Right atrium auricular region (tissue), 2 donors: ENCODE measurements around the gene CDH2. TPM values are rescaled to one million over a fixed set of nuclear protein-coding genes. Genes with fewer than 3 reads are reported as not detected.
A peak's percentile ranks its signal among the peaks of the same experiment; 100 is the strongest.

ENCODE experiments used
- DNase-seq: peaks from one replicate; pipeline ENCODE4 v3.0.0-alpha.2; 2019; ENCODE audit warnings: low spot score
- H3K27ac ChIP-seq, 2 donors: fragments of 200-600 bp; sonication (generic); 1 replicate in 1 of 2; 2 replicates in 1 of 2; pipeline ENCODE4 v1.5.1; 2016 to 2019
- H3K27me3 ChIP-seq, 2 donors: fragments of 200-600 bp; sonication (generic); one replicate each; pipeline versions ENCODE4 v1.5.1 to v1.6.0; 2017 to 2019
- H3K36me3 ChIP-seq: fragments of 200-600 bp; sonication (generic); one replicate; pipeline ENCODE4 v1.5.1; 2016
- H3K4me1 ChIP-seq, 2 donors: fragments of 200-600 bp; sonication (generic); one replicate each; pipeline versions ENCODE4 v1.5.1 to v1.6.0; 2017 to 2019
- H3K4me3 ChIP-seq, 2 donors: fragments of 200-600 bp; sonication (generic); 1 replicate in 1 of 2; 2 replicates in 1 of 2; pipeline ENCODE4 v1.5.1; 2017 to 2019; ENCODE audit warnings: mild to moderate bottlenecking in 1 of 2, moderate library complexity in 1 of 2
- H3K9me3 ChIP-seq, 2 donors: fragments of 200-600 bp; sonication (generic); one replicate each; pipeline ENCODE4 v1.5.1; 2019
- CTCF ChIP-seq, 2 donors: fragments of 200-600 bp; sonication (generic); IDR thresholded peaks; one replicate each; pipeline ENCODE4 v1.5.1; 2019; ENCODE audit warnings: antibody characterized with exemption in 2 of 2
- total RNA-seq, 2 donors: library from RNA; depleted of rRNA; stranded (reverse); fragments of >200 nt; gene quantifications; one replicate each; pipeline ENCODE4 v1.1.0, GENCODE V29; 2016

Gene CDH2
- total RNA-seq, 2 donors from 2014 or later, result 205 to 269 TPM

GRCh38 chr18:28043631-28044030 is 133.3 kb downstream of the CDH2 start:
- Histone ChIP-seq H3K27me3 (no peaks in the 10 kb centered on the region), H3K36me3 (no peaks in the 10 kb centered on the region), H3K9me3 (no peaks in the 10 kb centered on the region), H3K4me1 (peaks cover 0 to 33% of the 10 kb centered on the region in 2 donors), H3K27ac (no peak overlapping the region), H3K4me3 (no peak overlapping the region)
- no peak for TF ChIP-seq CTCF (IDR thresholded peaks at IDR 0.05)
- DNase-seq, result no peak

- Histone ChIP-seq H3K9me3 (no peaks in the 10 kb centered on the region), H3K4me3 (no peak overlapping the region), H3K27me3 (no peaks in the 10 kb centered on the region), H3K4me1 (peaks cover 0 to 33% of the 10 kb centered on the region in 2 donors), H3K27ac (peak overlapping the region in 1 of 2 donors; percentile 50), H3K36me3 (no peaks in the 10 kb centered on the region)
- no peak for TF ChIP-seq CTCF (IDR thresholded peaks at IDR 0.05)
- DNase-seq, result no peak
These were observed 135.6 kb downstream of the CDH2 start for GRCh38 chr18:28041366-28041765.

- H3K27ac ChIP-seq, result peak overlapping the region in 1 of 2 donors; percentile 14
- H3K4me1 ChIP-seq, result peaks cover 0 to 31% of the 10 kb centered on the region in 2 donors
- no peaks in the 10 kb centered on the region for H3K27me3 ChIP-seq
- no peak overlapping the region for H3K4me3 ChIP-seq
- no peak for DNase-seq
- no peak for TF ChIP-seq CTCF (IDR thresholded peaks at IDR 0.05)
- no peaks in the 10 kb centered on the region for H3K9me3 ChIP-seq
- no peaks in the 10 kb centered on the region for H3K36me3 ChIP-seq
These were observed 136.2 kb downstream of the CDH2 start for GRCh38 chr18:28040716-28041115.

GRCh38 chr18:28040211-28040610 is 136.7 kb downstream of the CDH2 start:
- Histone ChIP-seq H3K9me3 (no peaks in the 10 kb centered on the region), H3K36me3 (no peaks in the 10 kb centered on the region), H3K4me1 (peaks cover 0 to 26% of the 10 kb centered on the region in 2 donors), H3K27me3 (no peaks in the 10 kb centered on the region), H3K27ac (no peak overlapping the region), H3K4me3 (no peak overlapping the region)
- no peak for DNase-seq
- no peak for TF ChIP-seq CTCF (IDR thresholded peaks at IDR 0.05)

GRCh38 chr18:28039691-28040090 is 137.2 kb downstream of the CDH2 start:
- no peaks in the 10 kb centered on the region for H3K36me3 ChIP-seq
- no peak for TF ChIP-seq CTCF (IDR thresholded peaks at IDR 0.05)
- H3K27me3 ChIP-seq, result no peaks in the 10 kb centered on the region
- H3K4me1 ChIP-seq, result peaks cover 0 to 21% of the 10 kb centered on the region in 2 donors
- no peak overlapping the region for H3K27ac ChIP-seq
- H3K9me3 ChIP-seq, result no peaks in the 10 kb centered on the region
- no peak overlapping the region for H3K4me3 ChIP-seq
- DNase-seq, result no peak

- H3K4me1 ChIP-seq, result peaks cover 0 to 21% of the 10 kb centered on the region in 2 donors
- no peaks in the 10 kb centered on the region for H3K27me3 ChIP-seq
- H3K4me3 ChIP-seq, result no peak overlapping the region
- H3K27ac ChIP-seq, result no peak overlapping the region
- H3K36me3 ChIP-seq, result no peaks in the 10 kb centered on the region
- DNase-seq, result no peak
- TF ChIP-seq CTCF (IDR thresholded peaks at IDR 0.05), result no peak
- no peaks in the 10 kb centered on the region for H3K9me3 ChIP-seq
These were observed 137.9 kb downstream of the CDH2 start for GRCh38 chr18:28039078-28039477.
